Activated naive CD8-positive, alpha-beta T cell (primary cell): Measurements from ENCODE around the gene ARHGEF10L.

ENCODE experiments used
- H3K27ac Mint-ChIP-seq: one replicate; pipeline ENCODE4 v1.8.0; 2021; ENCODE audit warnings: mixed read lengths
- H3K27me3 Mint-ChIP-seq: one replicate; pipeline ENCODE4 v1.8.0; 2021; ENCODE audit warnings: mixed read lengths
- H3K36me3 Mint-ChIP-seq: one replicate; pipeline ENCODE4 v1.8.0; 2021; ENCODE audit warnings: mixed read lengths
- H3K4me1 Mint-ChIP-seq: one replicate; pipeline ENCODE4 v1.8.0; 2021; ENCODE audit warnings: low read depth, mixed read lengths
- H3K4me3 Mint-ChIP-seq: one replicate; pipeline ENCODE4 v1.8.0; 2021; ENCODE audit warnings: mild to moderate bottlenecking, mixed read lengths
- H3K9me3 Mint-ChIP-seq: one replicate; pipeline ENCODE4 v1.8.0; 2021; ENCODE audit warnings: low read depth, mixed read lengths

The ARHGEF10L gene

DNA sequence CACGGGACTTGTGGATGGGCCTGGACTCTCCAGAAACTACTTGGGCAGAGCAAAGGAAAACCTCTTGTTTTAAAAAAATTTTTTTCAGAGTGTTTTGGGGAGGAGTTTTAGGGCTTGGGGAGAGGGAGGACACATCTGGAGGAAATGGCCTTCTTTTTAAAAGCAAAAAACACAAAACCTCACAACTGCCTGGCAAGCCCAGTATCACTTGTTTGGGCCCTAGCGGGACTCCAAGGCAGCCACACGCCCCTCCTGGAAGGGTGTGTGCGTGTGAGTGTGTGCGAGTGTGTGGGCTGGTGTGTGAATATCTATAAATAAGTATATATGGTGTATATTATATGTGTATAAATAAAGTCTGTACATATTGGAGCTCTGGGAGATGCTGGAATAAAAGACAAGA is 158.0 kb downstream of the ARHGEF10L start:
- H3K9me3 Mint-ChIP-seq, result no peaks in the 10 kb centered on the region
- H3K27me3 Mint-ChIP-seq, result peaks cover 11% of the 10 kb centered on the region
- H3K27ac Mint-ChIP-seq, result no peak overlapping the region
- H3K4me1 Mint-ChIP-seq, result peaks cover 2% of the 10 kb centered on the region
- H3K36me3 Mint-ChIP-seq, result no peaks in the 10 kb centered on the region
- H3K4me3 Mint-ChIP-seq, result no peak overlapping the region

DNA sequence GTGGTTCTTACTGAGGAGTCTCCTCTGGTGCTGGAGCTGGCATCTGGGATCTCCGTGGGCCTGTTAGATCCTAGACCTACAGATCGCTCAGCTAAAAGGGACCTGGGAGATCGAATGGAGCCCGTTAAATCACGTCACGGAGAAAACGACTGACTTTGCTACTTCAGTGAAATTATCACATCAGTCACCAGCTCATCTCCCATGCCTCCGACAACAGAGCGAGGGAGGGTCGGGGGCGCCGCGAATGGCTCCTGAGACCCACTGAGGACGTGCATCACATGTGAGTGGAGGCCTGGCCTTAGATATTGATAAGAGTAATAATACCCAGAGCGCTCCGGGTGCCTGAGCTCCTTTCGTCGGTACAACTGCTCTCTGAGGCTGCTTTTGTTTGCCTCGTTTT is 160.1 kb downstream of the ARHGEF10L start:
- no peak overlapping the region for H3K27ac Mint-ChIP-seq
- H3K4me3 Mint-ChIP-seq, result no peak overlapping the region
- H3K9me3 Mint-ChIP-seq, result no peaks in the 10 kb centered on the region
- H3K27me3 Mint-ChIP-seq, result peaks cover 5% of the 10 kb centered on the region
- H3K36me3 Mint-ChIP-seq, result no peaks in the 10 kb centered on the region
- peaks cover 2% of the 10 kb centered on the region for H3K4me1 Mint-ChIP-seq

DNA sequence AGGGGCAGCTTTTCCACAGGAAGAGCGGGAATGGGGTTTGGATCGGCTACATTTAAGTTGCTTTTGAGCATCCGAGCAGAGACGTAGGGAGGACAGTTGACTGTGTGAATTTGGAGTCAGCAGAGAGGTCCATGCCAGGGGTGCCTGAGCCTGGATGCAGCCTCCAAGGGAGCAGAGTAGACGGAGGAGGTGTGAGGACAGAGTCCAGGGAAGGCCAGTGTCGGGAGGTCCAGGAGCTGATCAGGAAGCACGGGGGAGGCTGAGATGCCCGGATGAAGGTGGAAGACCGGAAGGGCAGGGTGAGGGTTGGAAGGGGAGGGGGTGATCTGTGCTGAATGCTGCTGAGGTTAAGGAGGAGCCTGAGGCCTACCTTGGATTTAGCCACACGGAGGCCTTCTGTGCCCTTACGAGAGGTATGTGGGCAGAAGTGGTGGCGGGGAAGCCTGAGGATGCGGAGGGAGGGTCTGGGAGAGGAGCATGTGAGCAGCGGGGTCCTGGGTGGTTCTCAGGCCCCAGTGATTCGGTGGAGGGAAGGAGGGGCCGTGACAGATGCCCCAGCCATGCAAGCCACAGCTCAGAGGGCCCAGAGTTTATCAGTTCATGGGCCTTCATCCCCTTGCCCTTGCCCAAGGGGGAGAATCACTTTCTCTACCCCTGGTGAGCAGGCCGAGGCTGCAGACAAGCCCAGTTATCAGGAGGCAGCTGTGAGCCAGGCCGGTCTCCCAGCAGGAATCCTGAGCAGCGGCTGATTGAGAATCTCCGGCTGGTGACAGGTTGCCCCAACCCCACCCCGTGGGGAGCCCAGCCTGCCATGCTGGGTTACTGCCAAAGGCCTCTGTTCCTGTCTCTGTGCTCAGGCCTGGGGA is 161.7 kb downstream of the ARHGEF10L start:
- Mint-ChIP-seq H3K4me1 (peaks cover 2% of the 10 kb centered on the region), H3K27me3 (peaks cover 5% of the 10 kb centered on the region), H3K4me3 (no peak overlapping the region), H3K9me3 (no peaks in the 10 kb centered on the region), H3K27ac (no peak overlapping the region), H3K36me3 (no peaks in the 10 kb centered on the region)

DNA sequence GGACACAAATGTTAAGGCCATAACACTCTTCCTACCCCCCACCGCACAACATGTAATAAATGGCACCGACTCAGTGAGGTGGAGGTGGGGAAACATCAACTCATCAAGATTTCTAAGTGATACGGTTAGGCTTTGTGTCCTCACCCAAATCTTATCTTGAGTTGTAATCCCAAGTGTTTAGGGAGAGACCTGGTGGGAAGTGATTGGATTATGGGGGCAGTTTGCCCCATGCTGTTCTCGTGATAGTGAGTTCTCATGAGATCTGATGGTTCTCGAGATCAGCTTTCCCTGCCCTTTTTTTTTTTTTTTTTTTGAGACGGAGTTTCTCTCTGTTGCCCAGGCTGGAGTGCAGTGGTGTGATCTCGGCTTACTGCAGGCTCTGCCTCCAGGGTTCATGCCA is 164.7 kb downstream of the ARHGEF10L start:
- no peaks in the 10 kb centered on the region for H3K4me1 Mint-ChIP-seq
- no peaks in the 10 kb centered on the region for H3K27me3 Mint-ChIP-seq
- H3K36me3 Mint-ChIP-seq, result no peaks in the 10 kb centered on the region
- no peaks in the 10 kb centered on the region for H3K9me3 Mint-ChIP-seq
- H3K4me3 Mint-ChIP-seq, result no peak overlapping the region
- no peak overlapping the region for H3K27ac Mint-ChIP-seq

DNA sequence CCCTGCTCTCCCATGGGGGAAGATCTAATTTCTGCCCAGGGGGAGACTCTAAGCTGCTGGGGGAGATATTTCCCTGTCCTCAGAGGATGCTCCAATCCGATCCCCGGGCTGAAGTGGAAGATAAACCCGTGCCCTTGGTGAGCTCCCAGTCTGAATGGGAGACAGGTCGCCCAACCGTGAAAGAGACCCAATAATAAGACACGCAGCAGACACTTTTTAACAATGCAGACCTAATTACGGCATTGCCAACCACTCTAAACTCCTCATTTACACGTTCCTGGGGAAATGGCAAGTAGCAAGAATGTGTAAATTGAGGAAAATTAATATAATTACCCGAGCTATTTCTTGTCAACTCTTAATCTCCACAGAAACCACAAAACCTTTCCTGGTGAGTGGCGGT is 166.9 kb downstream of the ARHGEF10L start:
- no peak overlapping the region for H3K27ac Mint-ChIP-seq
- H3K4me3 Mint-ChIP-seq, result no peak overlapping the region
- H3K9me3 Mint-ChIP-seq, result no peaks in the 10 kb centered on the region
- no peaks in the 10 kb centered on the region for H3K4me1 Mint-ChIP-seq
- no peaks in the 10 kb centered on the region for H3K36me3 Mint-ChIP-seq
- no peaks in the 10 kb centered on the region for H3K27me3 Mint-ChIP-seq

DNA sequence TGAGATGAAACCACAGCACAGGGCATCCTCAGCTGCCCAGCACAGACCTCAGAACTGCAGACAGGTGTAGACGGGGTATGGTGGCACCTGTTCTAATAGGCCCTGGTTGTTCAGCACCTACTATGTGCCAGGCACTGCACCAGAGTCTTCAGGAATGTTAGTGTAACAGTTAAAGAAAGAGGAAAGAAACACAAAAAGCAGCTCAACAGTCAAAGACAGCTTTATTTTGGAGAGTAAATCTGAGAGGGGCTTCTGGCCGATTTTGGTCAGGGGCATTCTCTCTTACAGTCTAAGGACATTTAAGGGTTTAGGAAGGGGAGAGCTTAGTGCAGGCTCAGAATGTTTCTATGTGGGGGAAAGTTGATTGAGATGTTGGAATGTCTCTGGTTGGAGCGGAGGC is 170.5 kb downstream of the ARHGEF10L start:
- no peaks in the 10 kb centered on the region for H3K27me3 Mint-ChIP-seq
- H3K4me3 Mint-ChIP-seq, result no peak overlapping the region
- no peak overlapping the region for H3K27ac Mint-ChIP-seq
- H3K4me1 Mint-ChIP-seq, result no peaks in the 10 kb centered on the region
- no peaks in the 10 kb centered on the region for H3K36me3 Mint-ChIP-seq
- H3K9me3 Mint-ChIP-seq, result no peaks in the 10 kb centered on the region

DNA sequence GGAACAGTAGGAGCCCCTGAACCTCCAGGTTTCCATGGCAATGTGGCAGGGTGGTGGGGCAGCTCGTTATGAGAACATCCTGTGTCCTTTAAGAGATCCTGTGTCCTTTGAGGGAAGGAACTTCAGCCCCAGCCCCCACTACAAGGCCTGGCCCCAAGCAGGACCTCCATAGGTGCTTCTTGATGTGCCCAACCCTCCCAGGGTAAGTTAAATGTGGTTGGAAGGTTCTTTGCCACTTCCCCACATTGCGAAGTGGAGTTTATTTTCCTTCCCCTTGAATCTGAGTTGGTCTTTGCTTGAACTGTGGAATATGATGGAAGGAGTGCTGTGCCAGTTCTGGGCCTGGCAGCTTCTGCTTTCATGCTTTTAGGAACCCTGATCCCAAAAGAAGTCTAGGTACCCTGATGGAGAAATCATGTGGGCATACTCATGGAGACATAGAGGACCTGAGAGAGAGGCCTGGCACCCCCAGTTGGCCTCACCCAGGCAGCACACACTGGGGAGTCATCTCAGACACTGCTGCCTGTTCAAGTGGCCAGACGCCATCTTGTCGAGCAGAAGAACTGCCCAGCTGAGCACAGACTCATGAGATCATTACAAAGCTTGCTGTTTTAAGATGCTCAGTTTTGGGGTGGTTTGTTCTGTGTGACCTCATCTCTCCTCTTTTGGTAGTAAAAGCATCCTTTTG is 171.5 kb downstream of the ARHGEF10L start:
- Mint-ChIP-seq H3K36me3 (no peaks in the 10 kb centered on the region), H3K27me3 (no peaks in the 10 kb centered on the region), H3K4me3 (no peak overlapping the region), H3K27ac (no peak overlapping the region), H3K4me1 (no peaks in the 10 kb centered on the region), H3K9me3 (no peaks in the 10 kb centered on the region)

DNA sequence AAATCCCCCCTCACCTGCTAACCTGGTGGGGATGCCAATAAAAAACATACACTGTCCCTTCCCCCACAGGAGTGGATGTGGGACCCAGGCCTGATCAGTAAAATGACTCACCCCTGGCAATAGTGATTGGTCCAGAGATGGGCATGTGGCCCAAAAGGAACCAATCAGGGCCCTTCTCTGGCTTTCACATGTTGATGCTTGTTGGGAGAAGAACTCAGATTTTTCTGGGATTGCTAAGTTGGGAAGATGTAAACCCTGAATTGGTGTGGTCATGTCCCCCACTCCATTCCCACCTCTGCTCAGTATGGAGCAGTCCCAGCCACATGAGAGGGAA is 172.0 kb downstream of the ARHGEF10L start:
- Mint-ChIP-seq H3K27me3 (no peaks in the 10 kb centered on the region), H3K4me3 (no peak overlapping the region), H3K4me1 (no peaks in the 10 kb centered on the region), H3K9me3 (no peaks in the 10 kb centered on the region), H3K27ac (no peak overlapping the region), H3K36me3 (no peaks in the 10 kb centered on the region)

DNA sequence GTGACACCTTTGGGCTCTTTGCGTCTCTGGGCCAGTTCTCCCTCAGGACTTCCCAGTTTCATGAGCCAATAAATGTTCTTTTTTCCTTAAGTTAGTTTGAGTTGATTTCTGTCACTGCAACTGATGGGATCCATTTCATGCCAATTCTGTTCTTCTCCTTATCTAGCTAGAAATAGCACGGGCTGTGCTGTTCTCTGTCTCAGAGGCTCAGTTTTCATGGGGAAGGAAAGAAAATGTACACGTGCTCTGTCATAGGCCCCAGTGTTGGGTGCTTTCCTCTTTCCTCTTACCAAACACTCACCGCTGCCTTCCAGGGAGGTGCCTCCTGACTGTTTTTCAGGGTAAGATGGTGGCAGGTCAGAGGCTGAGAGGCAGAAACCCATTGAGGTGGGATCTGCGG is 172.4 kb downstream of the ARHGEF10L start:
- no peaks in the 10 kb centered on the region for H3K9me3 Mint-ChIP-seq
- H3K27ac Mint-ChIP-seq, result no peak overlapping the region
- H3K36me3 Mint-ChIP-seq, result no peaks in the 10 kb centered on the region
- no peaks in the 10 kb centered on the region for H3K4me1 Mint-ChIP-seq
- H3K27me3 Mint-ChIP-seq, result no peaks in the 10 kb centered on the region
- no peak overlapping the region for H3K4me3 Mint-ChIP-seq

DNA sequence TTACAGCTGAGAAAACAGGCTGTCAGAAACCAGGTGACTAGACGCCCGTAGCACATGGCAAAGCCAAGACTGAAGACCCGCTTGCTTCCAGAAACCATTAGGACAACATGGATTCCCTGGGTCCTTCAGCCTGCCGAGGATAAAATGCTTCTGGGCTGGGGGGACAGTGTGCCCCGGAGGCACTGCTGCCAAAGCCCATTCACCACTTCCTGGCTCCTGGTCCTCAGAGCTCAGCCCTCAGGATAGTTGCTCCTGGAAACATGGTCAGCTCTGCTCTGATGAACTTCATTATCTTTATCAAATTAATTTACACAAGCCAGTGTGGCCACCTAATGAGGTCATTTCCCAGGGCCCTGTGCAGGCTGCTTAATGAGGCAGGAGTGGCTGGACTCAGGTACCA is 174.5 kb downstream of the ARHGEF10L start:
- Mint-ChIP-seq H3K27me3 (peaks cover 1% of the 10 kb centered on the region), H3K36me3 (no peaks in the 10 kb centered on the region), H3K9me3 (no peaks in the 10 kb centered on the region), H3K4me1 (no peaks in the 10 kb centered on the region), H3K27ac (no peak overlapping the region), H3K4me3 (no peak overlapping the region)

DNA sequence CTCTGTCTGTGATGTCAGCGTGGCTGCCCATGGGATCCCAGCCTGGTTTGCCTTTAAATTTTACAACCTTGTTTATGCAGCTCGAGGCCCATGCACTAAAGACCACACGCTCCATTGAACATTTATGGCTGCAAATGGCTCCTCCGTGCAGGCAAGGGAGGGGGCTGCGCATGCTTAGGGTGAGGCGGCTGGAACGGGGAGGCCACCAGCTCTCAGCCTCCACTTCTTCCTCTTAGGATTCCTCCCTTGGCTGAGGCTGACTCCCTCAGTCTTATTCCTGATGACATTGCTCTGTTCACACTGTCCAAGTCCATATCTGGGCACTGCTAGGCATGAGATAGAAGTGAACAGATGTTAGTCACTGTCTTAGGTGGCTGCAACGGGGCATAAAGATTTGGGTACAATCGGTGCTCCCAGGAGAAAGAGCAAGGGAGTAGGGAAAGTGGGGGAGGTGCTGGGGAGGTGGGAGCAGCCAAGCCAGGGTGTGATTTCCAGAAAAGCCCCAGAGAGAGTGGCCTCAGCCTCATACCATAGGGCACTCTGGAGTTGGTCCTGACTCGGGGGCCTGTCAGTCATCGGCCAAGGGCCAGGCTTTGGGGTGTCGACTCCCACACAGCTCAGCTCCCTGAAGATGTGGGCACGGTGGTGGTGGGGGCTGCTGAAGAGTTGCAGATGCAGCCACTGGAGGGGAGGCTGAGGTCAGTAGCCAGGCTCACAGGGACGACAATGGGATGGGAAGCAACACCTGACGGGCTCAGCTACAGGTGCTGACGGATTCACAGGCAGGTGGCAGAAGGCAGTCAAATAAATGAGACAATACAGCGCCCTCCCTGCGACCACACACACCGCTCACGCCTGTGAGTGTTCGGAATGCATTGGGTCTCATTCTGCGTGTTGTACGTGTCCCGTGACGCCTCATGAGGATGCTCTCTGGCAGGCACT is 178.4 kb downstream of the ARHGEF10L start:
- H3K4me3 Mint-ChIP-seq, result no peak overlapping the region
- no peaks in the 10 kb centered on the region for H3K4me1 Mint-ChIP-seq
- H3K36me3 Mint-ChIP-seq, result no peaks in the 10 kb centered on the region
- H3K27ac Mint-ChIP-seq, result no peak overlapping the region
- peaks cover 3% of the 10 kb centered on the region for H3K27me3 Mint-ChIP-seq
- no peaks in the 10 kb centered on the region for H3K9me3 Mint-ChIP-seq

DNA sequence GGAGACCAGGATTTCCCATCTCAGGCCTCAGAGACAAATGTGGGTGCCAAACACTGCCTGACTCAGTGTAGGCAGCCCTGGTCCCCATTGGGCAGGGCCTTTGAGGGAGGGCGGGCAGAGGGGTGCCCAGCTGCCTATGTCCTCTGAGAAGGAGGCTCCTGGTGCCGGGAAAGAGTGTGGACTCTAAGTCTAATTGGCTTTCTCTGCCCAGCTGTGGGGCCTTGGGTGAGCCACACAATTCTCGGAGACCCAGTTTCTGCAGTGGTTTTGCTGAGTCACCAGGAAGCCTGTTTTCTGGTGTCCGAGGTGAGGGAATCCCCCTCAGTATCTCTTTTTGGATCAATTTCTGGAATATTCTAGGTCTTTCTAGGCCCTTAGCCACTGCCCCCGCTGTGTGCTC is 180.4 kb downstream of the ARHGEF10L start:
- Mint-ChIP-seq H3K27me3 (peaks cover 3% of the 10 kb centered on the region), H3K4me3 (no peak overlapping the region), H3K9me3 (no peaks in the 10 kb centered on the region), H3K36me3 (no peaks in the 10 kb centered on the region), H3K4me1 (no peaks in the 10 kb centered on the region), H3K27ac (no peak overlapping the region)

DNA sequence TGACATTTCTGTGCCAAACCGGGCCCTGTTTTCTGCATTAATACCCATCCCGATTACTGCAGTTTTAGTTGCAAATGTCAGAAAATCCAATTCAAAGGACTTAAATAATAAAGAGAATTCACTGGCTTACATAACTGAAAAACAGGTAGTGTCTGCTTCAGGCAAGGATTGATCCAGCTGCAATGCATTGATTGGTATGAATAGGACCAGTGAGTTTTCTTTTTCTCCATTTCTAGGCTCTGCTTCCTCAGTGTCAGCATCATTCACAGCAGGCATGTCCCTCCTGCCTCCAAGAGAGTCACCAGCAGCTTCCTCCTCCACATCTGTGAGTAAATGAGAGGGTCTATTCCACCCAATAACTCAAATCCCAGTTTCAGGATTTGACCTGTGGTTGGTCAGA is 181.9 kb downstream of the ARHGEF10L start:
- Mint-ChIP-seq H3K9me3 (no peaks in the 10 kb centered on the region), H3K27me3 (peaks cover 3% of the 10 kb centered on the region), H3K27ac (no peak overlapping the region), H3K4me3 (no peak overlapping the region), H3K36me3 (no peaks in the 10 kb centered on the region), H3K4me1 (no peaks in the 10 kb centered on the region)

DNA sequence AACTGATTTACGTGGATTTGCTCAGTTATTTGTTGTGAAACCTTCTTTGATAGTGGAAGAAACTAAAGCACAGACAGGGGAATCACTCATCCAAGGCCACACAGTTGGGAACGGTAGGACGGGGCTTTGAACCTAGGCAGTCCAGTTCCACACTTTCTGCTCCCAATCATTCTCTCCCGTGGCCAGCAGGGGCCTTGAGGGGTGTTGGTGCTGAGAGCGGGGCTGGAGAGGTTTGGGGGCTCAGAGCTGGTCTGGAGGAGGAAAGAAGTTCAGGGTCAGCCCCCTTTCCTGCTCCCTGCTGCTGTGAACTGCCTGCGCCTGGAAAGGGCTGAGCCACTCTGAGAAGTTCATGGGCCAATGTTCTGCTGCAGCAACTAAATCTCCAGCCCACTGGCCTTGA is 184.2 kb downstream of the ARHGEF10L start:
- no peaks in the 10 kb centered on the region for H3K9me3 Mint-ChIP-seq
- H3K27me3 Mint-ChIP-seq, result peaks cover 2% of the 10 kb centered on the region
- H3K4me3 Mint-ChIP-seq, result no peak overlapping the region
- H3K4me1 Mint-ChIP-seq, result no peaks in the 10 kb centered on the region
- H3K27ac Mint-ChIP-seq, result no peak overlapping the region
- H3K36me3 Mint-ChIP-seq, result no peaks in the 10 kb centered on the region

DNA sequence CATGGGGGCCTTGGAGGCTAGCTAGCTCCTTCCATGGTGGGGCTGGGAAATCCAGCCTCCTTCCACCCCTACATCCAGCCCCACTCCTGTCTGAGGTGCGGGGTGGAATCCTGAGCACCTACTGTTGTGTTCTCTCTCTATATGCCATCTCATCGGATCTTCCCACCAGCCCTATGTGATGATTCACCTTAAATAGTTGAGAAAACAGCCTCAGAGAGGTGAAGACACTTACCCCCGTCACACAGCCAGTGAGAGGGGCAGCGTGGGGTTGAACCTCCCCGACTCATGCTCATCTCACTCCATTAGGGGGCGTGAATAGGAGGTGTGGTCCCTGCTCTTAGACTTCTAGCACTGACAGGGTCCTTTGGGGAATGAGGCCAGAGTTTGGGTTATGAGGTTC is 184.7 kb downstream of the ARHGEF10L start:
- Mint-ChIP-seq H3K9me3 (no peaks in the 10 kb centered on the region), H3K36me3 (no peaks in the 10 kb centered on the region), H3K27me3 (peaks cover 2% of the 10 kb centered on the region)

More for the DNA sequence above, 184.7 kb downstream of the ARHGEF10L start:
- Mint-ChIP-seq H3K27ac (no peak overlapping the region), H3K4me1 (no peaks in the 10 kb centered on the region), H3K4me3 (no peak overlapping the region)
